Pons (tissue), 1 donor: Measurements from ENCODE around the gene KLHL26.
"Not testable (repeated sequence)": the region's sequence is repeated elsewhere in the genome, so short reads cannot be mapped to it uniquely, and the experiment has no call there.

ENCODE experiments used
- DNase-seq: peaks from one replicate; pipeline ENCODE4 v3.0.0-alpha.2; 2016; ENCODE audit warnings: low spot score

The KLHL26 gene

DNA sequence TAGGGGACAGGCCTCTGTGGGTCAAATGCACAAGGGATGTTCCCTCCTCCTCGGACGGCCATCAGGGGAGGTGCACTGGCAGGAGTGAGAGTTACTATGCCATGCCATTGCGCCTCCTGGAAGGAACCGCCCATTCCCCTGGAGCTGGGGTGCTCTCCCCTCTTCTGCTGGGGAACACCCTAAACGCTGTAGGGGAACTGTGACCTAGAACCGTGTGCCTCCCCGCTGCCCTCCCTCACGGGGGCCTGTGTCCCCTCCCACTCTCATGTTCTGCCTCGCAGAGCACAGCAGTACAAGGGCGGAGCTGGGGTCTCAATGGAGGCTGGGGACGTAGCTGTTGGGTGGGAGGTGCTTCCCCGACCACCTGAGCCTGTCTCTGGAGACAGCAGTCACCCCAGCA is 29.5 kb downstream of the KLHL26 start:
- DNase-seq: no peak

DNA sequence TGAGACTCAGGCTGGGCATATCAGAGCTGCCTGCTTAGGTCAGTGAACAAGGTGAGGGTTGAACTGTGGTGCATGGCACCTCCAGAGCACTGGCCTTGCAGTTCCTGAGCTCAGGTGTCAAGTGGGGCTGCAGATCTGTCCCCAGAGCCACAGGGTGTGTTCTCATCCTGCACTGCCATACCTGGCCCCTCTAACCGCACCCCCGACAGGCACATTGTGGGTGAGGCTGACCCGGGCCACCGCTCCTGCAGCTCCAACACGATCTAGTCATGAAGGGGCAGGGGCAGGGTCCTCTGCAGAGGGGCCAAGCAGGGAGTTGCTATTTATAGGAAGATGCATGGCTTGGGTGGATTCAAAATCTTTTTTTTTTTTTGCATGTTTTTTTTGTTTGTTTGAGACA is 30.0 kb downstream of the KLHL26 start:
- DNase-seq: no peak

DNA sequence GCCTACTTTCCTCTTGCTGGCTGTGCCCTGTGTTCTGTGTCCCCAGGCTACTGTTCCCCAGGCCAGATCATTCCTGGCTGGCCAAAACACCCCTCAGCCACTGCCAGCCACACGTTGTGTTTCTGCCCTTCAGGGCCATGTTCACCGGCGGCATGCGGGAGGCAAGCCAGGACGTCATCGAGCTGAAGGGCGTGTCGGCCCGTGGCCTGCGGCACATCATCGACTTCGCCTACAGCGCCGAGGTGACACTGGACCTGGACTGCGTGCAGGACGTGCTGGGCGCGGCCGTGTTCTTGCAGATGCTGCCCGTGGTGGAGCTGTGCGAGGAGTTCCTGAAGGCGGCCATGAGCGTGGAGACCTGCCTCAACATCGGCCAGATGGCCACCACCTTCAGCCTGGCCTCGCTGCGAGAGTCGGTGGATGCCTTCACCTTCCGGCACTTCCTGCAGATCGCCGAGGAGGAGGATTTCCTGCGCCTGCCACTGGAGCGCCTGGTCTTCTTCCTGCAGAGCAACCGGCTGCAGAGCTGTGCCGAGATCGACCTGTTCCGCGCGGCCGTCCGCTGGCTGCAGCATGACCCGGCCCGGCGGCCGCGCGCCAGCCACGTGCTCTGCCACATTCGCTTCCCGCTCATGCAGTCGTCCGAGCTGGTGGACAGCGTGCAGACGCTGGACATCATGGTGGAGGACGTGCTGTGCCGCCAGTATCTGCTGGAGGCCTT is 30.9 kb downstream of the KLHL26 start:
- no peak for DNase-seq

DNA sequence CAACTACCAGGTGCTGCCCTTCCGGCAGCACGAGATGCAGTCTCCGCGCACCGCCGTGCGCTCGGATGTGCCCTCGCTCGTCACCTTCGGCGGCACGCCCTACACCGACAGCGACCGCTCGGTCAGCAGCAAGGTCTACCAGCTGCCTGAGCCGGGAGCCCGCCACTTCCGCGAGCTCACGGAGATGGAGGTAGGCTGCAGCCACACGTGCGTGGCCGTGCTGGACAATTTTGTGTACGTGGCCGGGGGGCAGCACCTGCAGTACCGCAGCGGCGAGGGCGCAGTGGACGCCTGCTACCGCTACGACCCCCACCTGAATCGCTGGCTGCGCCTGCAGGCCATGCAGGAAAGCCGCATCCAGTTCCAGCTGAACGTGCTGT is 31.4 kb downstream of the KLHL26 start:
- no peak for DNase-seq

DNA sequence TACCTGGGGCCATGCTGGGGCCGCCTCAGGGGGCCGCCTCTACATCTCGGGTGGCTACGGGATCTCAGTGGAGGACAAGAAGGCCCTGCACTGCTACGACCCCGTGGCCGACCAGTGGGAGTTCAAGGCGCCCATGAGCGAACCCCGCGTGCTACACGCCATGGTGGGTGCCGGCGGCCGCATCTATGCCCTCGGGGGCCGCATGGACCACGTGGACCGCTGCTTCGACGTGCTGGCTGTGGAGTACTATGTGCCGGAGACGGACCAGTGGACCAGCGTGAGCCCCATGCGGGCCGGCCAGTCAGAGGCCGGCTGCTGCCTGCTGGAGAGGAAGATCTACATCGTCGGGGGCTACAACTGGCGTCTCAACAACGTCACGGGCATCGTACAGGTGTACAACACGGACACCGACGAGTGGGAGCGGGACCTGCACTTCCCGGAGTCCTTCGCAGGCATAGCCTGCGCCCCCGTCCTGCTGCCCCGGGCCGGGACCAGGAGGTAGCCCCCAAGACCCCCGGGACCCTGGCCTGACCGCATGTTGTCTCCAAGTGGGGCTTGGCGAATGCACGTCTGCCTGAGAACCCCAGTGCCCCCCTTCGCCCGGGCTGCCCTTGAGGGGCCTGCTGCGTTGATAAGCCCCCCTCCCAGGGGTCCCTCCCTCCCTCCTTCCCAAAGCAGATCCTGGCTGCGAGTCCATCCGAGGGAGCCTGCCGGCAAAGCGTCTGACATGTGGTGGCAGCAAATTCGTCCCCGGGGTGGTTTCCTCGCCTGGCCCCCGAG is 32.1 kb downstream of the KLHL26 start:
- no peak for DNase-seq

DNA sequence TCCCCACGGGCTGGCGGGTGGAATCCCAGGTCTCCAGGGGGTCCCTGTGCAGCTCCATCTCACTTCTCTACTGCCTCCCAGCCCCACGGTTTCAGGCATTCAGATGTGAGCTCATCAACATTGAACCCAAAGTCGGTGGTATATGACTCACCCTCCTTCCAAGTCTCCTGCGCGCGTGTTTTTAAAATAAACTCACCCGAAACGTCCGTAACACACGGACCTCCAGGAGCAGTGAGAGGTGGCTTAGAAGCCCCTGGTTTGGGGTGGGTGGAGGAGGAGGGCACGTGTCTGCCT is 32.6 kb downstream of the KLHL26 start:
- DNase-seq: no peak

DNA sequence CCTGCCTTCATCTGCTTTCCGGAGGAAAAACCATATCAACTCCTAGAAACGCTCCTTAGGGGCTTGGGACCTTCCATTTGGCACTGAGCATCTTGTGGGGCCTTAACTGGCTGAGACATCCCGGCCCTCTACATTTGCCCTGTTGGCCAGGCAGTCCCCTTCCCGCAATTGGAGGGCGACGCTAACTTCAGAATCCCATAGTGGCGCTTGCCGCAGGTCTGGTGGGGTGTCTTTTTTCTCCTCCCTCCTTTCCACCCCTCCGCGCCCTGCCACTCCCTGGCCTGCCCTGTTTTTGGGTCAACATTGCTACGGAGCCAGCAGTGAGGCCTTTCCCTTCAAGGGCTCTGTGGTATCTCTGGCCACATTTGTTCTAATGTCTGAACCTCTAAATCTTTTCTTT is 33.1 kb downstream of the KLHL26 start:
- DNase-seq: no peak

DNA sequence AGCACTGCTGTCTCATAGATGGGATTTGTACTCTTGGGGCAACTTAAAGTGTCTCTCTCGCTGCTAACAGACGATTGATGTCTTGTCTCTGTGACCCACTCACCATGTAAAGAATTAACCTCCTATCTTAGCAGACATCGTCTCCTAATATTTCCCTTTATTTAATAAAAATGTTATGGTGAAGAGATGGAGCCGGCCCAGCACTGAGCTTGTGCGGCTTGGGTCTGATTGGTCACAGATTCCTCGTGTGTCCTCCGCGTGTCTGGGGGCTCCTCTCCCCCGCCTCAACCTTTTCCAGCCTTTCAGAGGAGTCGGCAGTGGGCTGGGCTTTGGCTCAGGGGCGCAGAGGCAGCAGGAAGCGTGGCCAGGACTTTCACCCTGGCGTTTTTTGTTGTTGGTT is 33.5 kb downstream of the KLHL26 start:
- DNase-seq: no peak

DNA sequence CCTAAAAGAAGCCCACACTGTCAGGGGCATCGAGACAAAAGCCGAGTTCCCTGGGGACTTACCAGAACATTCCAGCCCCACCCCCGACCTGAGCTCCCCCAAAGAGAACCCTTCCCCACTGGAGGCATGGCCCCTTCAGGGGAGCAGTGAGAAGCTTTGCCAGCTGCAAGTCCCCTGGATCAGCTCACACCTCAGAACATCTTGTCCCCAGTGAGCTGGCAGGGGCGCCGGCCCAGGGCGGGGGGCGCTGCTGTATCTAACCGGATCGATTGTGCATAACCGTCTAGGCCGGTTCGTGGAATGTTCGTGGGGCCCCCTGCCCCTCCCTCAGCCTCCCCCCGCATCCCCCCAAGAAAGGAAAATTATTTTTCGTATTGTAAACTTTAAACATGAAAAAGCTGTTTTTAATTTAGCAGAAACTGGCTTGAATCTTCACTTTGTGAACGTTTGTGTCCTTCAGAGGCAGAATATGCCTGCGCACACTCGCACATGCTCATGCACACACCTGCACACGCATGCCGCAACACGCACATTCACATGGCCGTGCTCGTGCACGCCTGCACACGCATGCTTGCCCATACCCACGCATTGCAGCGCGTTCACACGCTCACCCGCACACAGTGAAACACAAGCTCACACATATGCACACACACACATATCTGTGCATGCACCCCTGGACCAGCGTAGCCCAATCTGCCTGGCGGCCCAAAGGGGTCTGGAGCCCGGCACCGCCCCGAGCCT is 34.6 kb downstream of the KLHL26 start:
- DNase-seq: no peak

DNA sequence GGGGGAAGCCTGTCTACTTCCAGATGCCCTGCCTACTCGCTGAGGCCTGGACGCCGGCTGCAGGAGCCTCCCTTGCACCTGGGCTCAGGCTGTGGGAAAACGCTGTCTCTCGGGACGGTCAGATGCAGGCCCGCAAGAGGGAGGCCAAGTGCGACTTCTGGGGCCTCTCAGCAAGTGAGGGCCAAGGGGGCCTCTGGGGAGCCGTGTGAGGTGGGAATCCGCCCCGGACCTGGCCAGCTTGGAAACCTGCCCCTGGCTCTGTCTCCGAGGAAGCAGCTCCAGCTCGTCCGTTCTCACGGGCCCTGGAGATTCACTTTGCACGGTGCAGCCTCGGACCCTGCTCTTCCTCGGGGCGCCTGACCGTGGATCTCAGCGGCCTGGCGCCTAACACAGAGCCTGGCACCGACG is 35.2 kb downstream of the KLHL26 start:
- no peak for DNase-seq

DNA sequence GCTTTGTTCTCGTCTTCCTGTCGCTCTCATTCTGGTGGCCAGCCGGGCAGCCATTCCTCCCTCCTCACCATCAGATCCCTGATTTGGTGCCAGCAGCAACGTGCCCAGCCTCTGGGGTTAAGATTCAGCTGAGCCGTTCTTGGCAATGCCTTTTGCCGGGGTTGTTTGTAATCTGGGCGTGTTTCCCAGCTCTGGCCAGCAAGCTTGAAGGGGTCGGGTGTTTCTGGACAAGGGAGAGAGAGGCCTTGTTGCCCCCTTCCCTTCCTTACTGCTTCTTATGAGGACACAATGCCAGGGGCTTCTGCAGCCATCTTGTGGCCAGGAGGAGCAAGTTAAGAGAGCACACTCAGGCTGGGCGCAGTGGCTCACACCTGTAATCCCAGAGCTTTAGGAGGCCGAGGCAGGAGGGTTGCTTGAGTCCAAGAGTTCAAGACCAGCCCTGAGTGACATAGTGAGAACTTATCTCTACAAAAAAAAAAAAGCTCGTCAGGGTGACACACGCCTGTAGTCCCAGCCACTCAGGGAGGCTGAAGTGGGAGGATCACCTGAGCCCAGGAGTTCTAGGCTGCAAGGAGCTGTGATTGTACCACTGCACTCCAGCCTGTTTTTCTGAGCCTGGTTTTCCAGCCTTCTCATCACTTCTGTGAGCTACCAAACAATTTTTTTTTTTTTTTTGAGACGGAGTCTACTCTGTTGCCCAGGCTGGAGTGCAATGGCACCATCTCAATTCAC is 35.9 kb downstream of the KLHL26 start:
- DNase-seq: peak; percentile 25

DNA sequence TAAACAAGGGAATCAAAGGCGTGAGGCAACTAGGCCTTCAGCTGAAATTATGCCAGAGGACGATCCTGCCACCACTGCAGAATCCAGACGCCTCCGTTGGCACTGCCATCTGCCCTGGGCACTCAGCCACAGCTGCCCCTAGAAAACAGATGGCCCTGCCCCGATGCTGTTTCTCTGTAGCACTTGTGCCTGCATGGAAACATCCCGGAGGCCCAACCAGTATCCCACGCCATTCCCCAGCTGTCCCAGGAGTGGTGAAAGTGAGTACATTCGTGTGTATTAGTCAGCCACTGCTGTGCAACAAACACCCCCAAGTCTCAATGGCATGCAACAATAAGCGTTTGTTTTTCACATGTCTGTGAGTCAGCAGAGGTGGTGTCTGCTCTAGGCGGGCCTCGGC is 37.8 kb downstream of the KLHL26 start:
- peak; percentile 49 for DNase-seq

DNA sequence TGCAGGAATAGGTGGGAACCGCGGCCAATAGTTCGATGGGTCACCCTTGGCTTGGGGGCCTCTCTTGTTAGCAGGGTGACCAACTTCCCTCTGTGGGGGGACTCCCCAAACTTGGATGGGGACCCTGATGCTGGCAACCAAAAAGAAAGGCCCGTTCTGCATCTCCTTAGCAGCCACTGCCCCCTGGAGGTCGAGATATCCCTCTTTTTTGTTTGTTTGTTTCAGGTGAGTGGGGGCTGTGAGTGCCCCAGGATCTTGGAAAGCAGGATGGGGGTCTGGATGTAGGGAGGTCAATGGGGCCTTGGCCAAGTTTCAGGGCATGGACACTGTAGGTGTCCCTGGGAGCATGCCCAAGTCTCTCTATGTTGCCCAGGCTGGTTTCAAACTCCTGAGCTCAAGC is 39.0 kb downstream of the KLHL26 start:
- no peak for DNase-seq

DNA sequence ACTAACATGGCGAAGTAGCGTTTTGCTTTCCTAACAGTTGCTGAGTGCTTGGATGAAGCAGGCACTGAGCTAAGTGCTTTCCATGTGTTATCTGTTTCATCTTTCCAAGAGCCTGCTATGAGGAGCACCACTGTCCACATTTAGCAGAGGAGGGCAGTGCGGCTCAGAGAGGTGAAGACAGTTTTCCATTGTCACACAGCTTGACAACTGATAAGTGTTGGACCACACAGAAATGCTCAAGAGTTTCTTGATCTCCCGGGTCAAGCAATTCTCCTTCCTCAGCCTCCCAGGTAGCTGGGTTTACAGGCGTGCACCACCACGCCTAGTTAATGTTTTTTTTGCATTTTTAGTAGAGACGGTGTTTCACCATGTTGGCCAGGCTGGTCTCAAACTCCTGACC is 39.9 kb downstream of the KLHL26 start:
- no peak for DNase-seq

DNA sequence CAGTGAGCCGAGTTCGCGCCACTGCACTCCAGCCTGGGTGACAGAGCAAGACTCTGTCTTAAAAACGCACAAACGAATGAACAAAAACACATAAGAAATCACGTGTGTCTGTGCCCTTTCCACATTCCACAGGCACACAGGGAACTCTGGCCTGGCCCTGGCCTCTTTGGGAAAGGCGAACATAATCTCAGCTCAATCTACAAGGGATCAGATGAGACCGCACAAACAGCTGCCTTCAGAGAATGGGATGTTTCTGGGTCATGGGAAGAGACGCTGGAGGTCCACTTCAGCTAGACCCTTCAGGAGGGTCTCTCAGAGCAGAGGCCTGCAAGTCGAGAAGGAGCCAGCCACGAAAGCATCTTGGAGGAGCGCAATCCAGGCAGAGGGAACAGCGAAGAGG is 40.3 kb downstream of the KLHL26 start:
- no peak for DNase-seq

DNA sequence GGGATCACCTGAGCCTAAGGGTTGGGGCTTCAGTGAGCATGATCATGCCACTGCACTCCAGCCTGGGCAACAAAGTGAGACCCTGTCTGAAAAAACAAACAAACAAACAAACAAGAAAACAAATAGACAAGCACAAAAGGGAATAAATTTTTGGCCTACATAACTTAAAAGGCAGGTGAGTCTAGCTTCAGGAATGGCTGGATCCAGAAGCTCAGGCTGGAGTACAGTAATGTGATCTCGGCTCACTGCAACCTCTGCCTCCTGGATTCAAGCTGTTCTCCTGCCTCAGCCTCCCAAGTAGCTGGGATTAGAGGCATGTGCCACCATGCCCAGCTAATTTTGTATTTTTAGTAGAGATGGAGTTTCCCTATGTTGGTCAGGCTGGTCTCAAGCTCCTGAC is 43.3 kb downstream of the KLHL26 start:
- not testable (repeated sequence) for DNase-seq

DNA sequence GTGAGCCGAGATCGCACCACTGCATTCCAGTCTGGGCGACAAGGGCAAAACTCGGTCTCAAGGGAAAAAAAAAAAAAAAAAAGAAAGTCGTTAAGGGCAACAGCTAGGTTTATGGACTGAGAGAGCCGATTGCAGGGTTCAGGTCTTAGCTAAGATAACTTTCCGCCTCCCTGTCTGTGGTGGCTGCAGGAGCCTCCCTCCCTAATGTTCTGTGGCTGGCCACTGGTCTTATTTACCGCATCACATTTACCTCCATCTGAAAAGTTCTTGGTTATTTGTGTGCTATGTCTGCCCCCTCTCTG is 45.9 kb downstream of the KLHL26 start:
- DNase-seq: no peak

DNA sequence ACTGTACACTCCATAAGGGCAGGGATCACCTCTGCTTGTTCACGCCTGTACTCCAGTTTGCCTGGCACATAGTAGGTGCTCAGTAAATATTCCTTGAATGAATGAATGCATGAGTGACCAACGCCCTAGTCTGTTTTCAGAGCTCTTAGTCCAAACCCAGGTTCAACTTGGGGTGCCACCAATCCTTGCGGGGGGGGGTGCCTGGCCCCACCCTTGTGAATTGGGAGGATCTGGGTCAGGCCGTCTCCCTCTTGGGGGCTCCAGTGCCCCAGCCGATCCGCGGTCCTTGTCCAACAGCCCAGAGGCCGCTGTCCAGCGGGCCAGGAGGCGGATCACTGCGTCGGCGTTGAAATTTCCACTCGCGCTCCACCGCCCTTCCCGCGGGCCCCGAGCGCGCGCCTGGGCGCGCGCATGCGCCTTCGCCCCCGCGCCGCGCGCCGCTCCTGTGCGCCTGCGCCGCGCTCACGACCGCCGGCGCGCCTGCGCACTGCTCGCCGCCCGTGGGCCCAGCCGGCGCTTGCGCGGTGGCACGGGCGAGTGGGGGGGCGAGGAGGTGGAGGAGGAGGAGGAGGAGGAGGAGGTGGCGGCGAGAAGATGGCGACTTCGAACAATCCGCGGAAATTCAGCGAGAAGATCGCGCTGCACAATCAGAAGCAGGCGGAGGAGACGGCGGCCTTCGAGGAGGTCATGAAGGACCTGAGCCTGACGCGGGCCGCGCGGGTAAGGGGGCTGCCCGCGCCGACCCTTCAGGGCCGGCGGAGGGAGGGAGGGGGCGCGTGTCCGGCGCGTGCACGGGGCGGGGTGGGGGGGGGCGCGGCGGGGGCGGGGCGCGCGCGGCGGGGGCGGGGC is 46.5 kb downstream of the KLHL26 start, which contains the start of gene CRTC1:
Gene CRTC1, plus strand, starts transcription at position 572 of the 849 bp plus-strand sequence. Its CDS starts 23 bp downstream, at position 595.
- peak; percentile 72 for DNase-seq

DNA sequence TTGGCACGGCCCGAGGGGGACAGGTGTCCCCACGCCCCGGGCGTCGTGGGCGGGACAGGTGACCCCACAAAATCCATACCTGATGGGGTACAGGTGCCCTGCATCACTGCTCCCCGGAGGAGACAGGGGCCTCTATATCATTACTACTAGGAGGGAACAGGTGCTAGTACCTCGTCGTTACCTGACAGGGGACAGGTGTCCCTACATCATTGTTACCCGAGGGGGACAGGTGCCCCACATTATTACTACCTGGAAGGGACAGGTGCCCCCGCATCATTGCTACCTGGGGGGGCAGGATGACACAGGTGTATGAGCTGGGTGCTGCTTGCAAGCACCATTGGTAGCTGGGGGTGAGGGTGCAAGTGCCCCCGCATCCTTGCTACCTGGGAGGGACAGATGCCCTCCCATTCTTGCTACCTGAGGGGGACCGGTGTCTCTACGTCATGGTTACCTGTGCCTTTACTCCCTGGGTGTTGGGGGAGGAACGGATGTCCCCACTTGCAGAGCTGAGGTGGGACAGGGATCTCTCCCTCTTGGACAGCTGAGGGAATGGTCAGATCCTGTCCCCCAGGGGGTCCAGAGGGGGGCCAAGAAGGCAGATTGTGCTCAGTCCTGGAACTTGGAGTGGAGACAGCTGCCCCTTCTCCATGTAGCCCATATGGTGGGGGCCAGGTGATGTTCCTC is 47.3 kb downstream of the KLHL26 start:
- DNase-seq: no peak

DNA sequence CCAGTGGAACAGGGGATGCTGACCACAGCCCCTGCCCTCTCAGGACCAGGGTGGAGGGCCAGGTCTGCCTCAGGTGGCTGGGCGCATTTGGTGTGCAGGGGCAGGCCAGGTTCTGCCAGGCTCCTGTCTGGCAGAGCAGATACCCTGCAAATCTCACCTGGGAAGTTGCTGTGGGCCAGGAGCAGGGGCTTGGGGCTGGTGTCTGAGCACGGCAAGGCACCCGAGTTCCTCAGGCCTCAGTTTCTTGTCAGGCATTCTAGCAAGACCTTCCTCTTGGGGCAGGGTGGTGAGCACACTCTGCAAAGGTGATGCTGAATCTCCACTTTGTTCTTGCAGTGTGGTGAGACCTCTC is 47.8 kb downstream of the KLHL26 start:
- no peak for DNase-seq

DNA sequence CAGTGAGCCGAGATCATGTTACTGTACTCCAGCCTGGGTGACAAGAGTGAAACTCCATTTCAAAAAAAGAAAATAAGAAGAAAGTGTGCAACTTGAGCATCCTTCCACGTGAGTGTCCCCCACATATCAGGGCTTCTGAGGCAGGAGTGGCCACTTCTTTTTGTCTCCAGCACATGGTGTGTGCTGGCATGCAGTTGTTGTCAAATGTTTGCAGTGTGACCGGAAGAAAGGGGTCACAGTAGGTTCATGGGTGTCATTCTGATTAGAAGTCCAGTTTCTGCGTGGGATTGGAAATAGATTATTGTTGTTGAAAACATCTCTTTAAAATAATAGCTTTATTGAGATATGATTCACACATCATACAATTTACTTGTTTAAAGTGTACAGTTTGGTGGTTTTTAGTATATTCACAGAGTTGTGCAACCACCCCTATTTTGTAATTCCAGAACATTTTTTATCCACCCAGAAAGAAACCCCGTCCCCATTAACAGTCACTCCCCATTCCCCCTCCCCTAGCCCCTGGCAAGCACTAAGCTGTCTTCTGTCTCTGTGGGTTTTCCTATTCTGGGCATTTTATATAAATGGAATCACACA is 48.9 kb downstream of the KLHL26 start:
- no peak for DNase-seq
